ENCODE data around the gene POGK. TPM values are rescaled to one million over a fixed set of nuclear protein-coding genes. Genes with fewer than 3 reads are reported as not detected.
A peak's percentile ranks its signal among the peaks of the same experiment; 100 is the strongest.

POGK gene
- total RNA-seq, 1 donor from 2014 or later: 44.2 TPM

DNA sequence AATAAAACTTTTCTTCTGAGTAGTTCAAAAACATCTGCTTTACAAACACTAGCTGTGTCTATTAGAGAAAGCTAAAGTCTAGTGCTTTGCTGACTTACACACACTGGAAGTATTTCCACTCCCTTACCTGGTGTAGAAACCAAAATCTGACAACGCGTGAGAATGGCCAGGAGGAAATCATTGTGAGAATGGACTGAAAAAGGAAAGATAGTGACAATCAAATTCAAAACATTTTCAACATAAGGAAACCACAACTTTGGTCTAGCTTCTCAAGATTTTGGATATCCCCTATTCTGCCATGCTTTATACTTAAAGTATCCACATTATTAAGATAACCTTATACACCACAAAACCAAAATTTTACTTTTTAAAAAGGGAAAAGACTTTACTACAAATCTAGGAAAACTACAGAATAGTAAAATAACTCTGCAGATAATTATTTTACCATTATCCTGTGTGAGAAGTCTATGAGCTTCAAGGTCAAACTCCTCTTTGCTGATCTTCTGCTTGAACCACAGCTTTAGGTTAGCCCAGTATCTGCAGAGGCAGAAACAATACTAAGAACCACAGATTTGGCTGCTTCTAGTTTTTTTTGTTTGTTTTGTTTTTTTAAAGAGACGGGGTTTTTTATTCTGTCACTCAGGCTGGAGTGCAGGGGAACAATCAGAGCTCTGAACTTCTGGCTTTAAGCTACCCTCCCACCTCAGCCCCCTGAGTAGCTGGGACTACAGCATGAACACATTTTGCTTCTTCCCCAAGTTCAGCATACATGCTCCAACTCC is 30.2 kb downstream of the POGK start:
- H4K20me1 ChIP-seq (ENCODE audit: insufficient read depth, low read length): peaks cover 40% of the 10 kb centered on the region
- H3K79me2 ChIP-seq (ENCODE audit: insufficient read depth, low read length): peaks cover 46% of the 10 kb centered on the region
- no peak overlapping the region for H3K4me3 Mint-ChIP-seq (ENCODE audit: unreplicated experiment)
- no peak overlapping the region for H3K4me2 ChIP-seq (ENCODE audit: low read length)
- no peak overlapping the region for H3K27ac ChIP-seq (ENCODE audit: low read depth, low read length)
- no peak overlapping the region for H3K27ac Mint-ChIP-seq (ENCODE audit: unreplicated experiment)
- no peaks in the 10 kb centered on the region for H3K27me3 Mint-ChIP-seq (ENCODE audit: low read depth, unreplicated experiment)
- peaks cover 8% of the 10 kb centered on the region for H3K36me3 Mint-ChIP-seq (ENCODE audit: low read depth, unreplicated experiment)
- H3K9me3 ChIP-seq (ENCODE audit: insufficient read depth, low read depth, low read length): no peaks in the 10 kb centered on the region
- H2AFZ ChIP-seq (ENCODE audit: low read depth, low read length): no peak overlapping the region
- DNase-seq (ENCODE audit: low read depth) (no peak), FAIRE-seq (no peak)
- H3K9me3 Mint-ChIP-seq (ENCODE audit: unreplicated experiment): no peaks in the 10 kb centered on the region
- peaks cover 3% of the 10 kb centered on the region for H3K36me3 ChIP-seq (ENCODE audit: insufficient read depth, low read length)
- no peak overlapping the region for H3K4me3 ChIP-seq (ENCODE audit: insufficient read depth, low read depth, low read length)
- no peak for TF ChIP-seq EZH2 (IDR thresholded peaks at IDR 0.05; ENCODE audit: insufficient read depth, low read length)
- TF ChIP-seq, protein P1, sequence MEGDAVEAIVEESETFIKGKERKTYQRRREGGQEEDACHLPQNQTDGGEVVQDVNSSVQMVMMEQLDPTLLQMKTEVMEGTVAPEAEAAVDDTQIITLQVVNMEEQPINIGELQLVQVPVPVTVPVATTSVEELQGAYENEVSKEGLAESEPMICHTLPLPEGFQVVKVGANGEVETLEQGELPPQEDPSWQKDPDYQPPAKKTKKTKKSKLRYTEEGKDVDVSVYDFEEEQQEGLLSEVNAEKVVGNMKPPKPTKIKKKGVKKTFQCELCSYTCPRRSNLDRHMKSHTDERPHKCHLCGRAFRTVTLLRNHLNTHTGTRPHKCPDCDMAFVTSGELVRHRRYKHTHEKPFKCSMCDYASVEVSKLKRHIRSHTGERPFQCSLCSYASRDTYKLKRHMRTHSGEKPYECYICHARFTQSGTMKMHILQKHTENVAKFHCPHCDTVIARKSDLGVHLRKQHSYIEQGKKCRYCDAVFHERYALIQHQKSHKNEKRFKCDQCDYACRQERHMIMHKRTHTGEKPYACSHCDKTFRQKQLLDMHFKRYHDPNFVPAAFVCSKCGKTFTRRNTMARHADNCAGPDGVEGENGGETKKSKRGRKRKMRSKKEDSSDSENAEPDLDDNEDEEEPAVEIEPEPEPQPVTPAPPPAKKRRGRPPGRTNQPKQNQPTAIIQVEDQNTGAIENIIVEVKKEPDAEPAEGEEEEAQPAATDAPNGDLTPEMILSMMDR (IDR thresholded peaks at IDR 0.05; ENCODE audit: insufficient read depth, low read depth, low read length): no peak
- H3K4me1 Mint-ChIP-seq (ENCODE audit: low read depth, unreplicated experiment): peaks cover 16% of the 10 kb centered on the region
- no peaks in the 10 kb centered on the region for H3K27me3 ChIP-seq (ENCODE audit: insufficient read depth, low read length)
- H3K4me1 ChIP-seq (ENCODE audit: insufficient read depth, low read length): no peaks in the 10 kb centered on the region
- H3K9ac ChIP-seq (ENCODE audit: low read length): no peak overlapping the region

DNA sequence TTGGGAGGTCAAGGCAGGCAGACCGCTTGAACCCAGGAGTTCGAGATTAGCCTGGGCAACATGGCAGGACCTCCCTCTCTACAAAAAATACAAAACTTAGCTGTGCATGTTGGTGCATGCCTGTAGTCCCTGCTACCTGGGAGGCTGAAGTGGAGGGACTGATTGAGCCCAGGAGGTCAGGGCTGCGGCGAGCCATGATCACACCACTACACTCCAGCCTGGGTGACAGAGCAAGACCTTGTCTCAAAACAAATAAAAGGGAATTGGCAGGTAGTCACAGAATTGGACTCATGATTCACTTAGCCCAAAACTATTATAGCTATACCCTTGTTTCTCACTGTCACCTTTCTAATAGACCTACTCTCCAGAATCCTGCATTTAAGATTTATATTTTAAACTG is 31.3 kb downstream of the POGK start:
- H3K4me3 Mint-ChIP-seq (ENCODE audit: unreplicated experiment): no peak overlapping the region
- Histone ChIP-seq H3K79me2 (ENCODE audit: insufficient read depth, low read length) (peaks cover 57% of the 10 kb centered on the region), H3K36me3 (ENCODE audit: insufficient read depth, low read length) (no peaks in the 10 kb centered on the region), H4K20me1 (ENCODE audit: insufficient read depth, low read length) (peaks cover 38% of the 10 kb centered on the region), H3K9ac (ENCODE audit: low read length) (no peak overlapping the region), H3K27ac (ENCODE audit: low read depth, low read length) (no peak overlapping the region), H3K27me3 (ENCODE audit: insufficient read depth, low read length) (no peaks in the 10 kb centered on the region), H2AFZ (ENCODE audit: low read depth, low read length) (no peak overlapping the region), H3K4me2 (ENCODE audit: low read length) (no peak overlapping the region), H3K9me3 (ENCODE audit: insufficient read depth, low read depth, low read length) (no peaks in the 10 kb centered on the region), H3K4me3 (ENCODE audit: insufficient read depth, low read depth, low read length) (no peak overlapping the region), H3K4me1 (ENCODE audit: insufficient read depth, low read length) (peaks cover 3% of the 10 kb centered on the region)
- no peaks in the 10 kb centered on the region for H3K27me3 Mint-ChIP-seq (ENCODE audit: low read depth, unreplicated experiment)
- TF ChIP-seq, protein P1 (IDR thresholded peaks at IDR 0.05; ENCODE audit: insufficient read depth, low read depth, low read length): no peak
- TF ChIP-seq EZH2 (IDR thresholded peaks at IDR 0.05; ENCODE audit: insufficient read depth, low read length): no peak
- H3K27ac Mint-ChIP-seq (ENCODE audit: unreplicated experiment): no peak overlapping the region
- DNase-seq (ENCODE audit: low read depth) (no peak), FAIRE-seq (no peak)
- H3K9me3 Mint-ChIP-seq (ENCODE audit: unreplicated experiment): no peaks in the 10 kb centered on the region
- peaks cover 19% of the 10 kb centered on the region for H3K4me1 Mint-ChIP-seq (ENCODE audit: low read depth, unreplicated experiment)
- peaks cover 8% of the 10 kb centered on the region for H3K36me3 Mint-ChIP-seq (ENCODE audit: low read depth, unreplicated experiment)

- FAIRE-seq (no peak), DNase-seq (ENCODE audit: low read depth) (no peak)
- peaks cover 3% of the 10 kb centered on the region for H3K4me1 ChIP-seq (ENCODE audit: insufficient read depth, low read length)
- peaks cover 32% of the 10 kb centered on the region for H4K20me1 ChIP-seq (ENCODE audit: insufficient read depth, low read length)
- H3K4me1 Mint-ChIP-seq (ENCODE audit: low read depth, unreplicated experiment): peaks cover 16% of the 10 kb centered on the region
- H3K4me2 ChIP-seq (ENCODE audit: low read length): no peak overlapping the region
- H3K27me3 ChIP-seq (ENCODE audit: insufficient read depth, low read length): peaks cover 2% of the 10 kb centered on the region
- H3K27me3 Mint-ChIP-seq (ENCODE audit: low read depth, unreplicated experiment): no peaks in the 10 kb centered on the region
- H3K79me2 ChIP-seq (ENCODE audit: insufficient read depth, low read length): peaks cover 56% of the 10 kb centered on the region
- H3K36me3 ChIP-seq (ENCODE audit: insufficient read depth, low read length): no peaks in the 10 kb centered on the region
- no peak overlapping the region for H3K27ac ChIP-seq (ENCODE audit: low read depth, low read length)
- no peak for TF ChIP-seq EZH2 (IDR thresholded peaks at IDR 0.05; ENCODE audit: insufficient read depth, low read length)
- TF ChIP-seq, protein P1 (IDR thresholded peaks at IDR 0.05; ENCODE audit: insufficient read depth, low read depth, low read length): no peak
- H3K9me3 Mint-ChIP-seq (ENCODE audit: unreplicated experiment): no peaks in the 10 kb centered on the region
- no peak overlapping the region for H2AFZ ChIP-seq (ENCODE audit: low read depth, low read length)
- no peak overlapping the region for H3K9ac ChIP-seq (ENCODE audit: low read length)
- peaks cover 2% of the 10 kb centered on the region for H3K36me3 Mint-ChIP-seq (ENCODE audit: low read depth, unreplicated experiment)
- H3K9me3 ChIP-seq (ENCODE audit: insufficient read depth, low read depth, low read length): no peaks in the 10 kb centered on the region
- no peak overlapping the region for H3K27ac Mint-ChIP-seq (ENCODE audit: unreplicated experiment)
- H3K4me3 Mint-ChIP-seq (ENCODE audit: unreplicated experiment): peak overlapping the region; percentile 18
- no peak overlapping the region for H3K4me3 ChIP-seq (ENCODE audit: insufficient read depth, low read depth, low read length)
Measured at GRCh38 chr1:166874464-166874863, 35.2 kb downstream of the POGK start.
